Cardiac muscle cell (in vitro differentiated cells and primary cell): ENCODE results near the gene EFCAB7. TPM values are rescaled to one million over a fixed set of nuclear protein-coding genes. Genes with fewer than 3 reads are reported as not detected.
A peak's percentile ranks its signal among the peaks of the same experiment; 100 is the strongest.
"Not testable (repeated sequence)": the region's sequence is repeated elsewhere in the genome, so short reads cannot be mapped to it uniquely, and the experiment has no call there.

Source experiments
- DNase-seq, 2 donors: peaks; one replicate each; pipeline versions ENCODE4 v3.0.0 to v3.0.0-alpha.2; 2010 to 2017; ENCODE audit warnings: low read depth in 1 of 2, low spot score in 1 of 2
- H3K27ac ChIP-seq: fragments of 200-600 bp; sonication (generic); 2 replicates; pipeline ENCODE4 v1.5.1; 2016
- H3K27me3 ChIP-seq: fragments of 200-600 bp; sonication (generic); 2 replicates; pipeline ENCODE4 v1.6.0; 2016; ENCODE audit warnings: control low read depth
- H3K36me3 ChIP-seq: fragments of 200-600 bp; sonication (generic); 2 replicates; pipeline ENCODE4 v1.5.1; 2016; ENCODE audit warnings: control low read depth
- H3K4me1 ChIP-seq: fragments of 200-600 bp; sonication (generic); 2 replicates; pipeline ENCODE4 v1.8.1; 2017; ENCODE audit warnings: low read depth, mild to moderate bottlenecking, mixed run types
- H3K4me3 ChIP-seq: fragments of 200-600 bp; sonication (generic); 2 replicates; pipeline ENCODE4 v1.5.1; 2016; ENCODE audit warnings: mild to moderate bottlenecking
- H3K9me3 ChIP-seq: fragments of 200-600 bp; sonication (generic); 2 replicates; pipeline ENCODE4 v1.5.1; 2017; ENCODE audit warnings: low read depth, mild to moderate bottlenecking, control low read depth
- polyA plus RNA-seq: library from polyadenylated mRNA; unstranded; fragments of >200 nt; fragmentation: Nextera tagmentation; extraction: Ambion mirVana; gene quantifications from 2 replicates; pipeline ENCODE4 v1.2.1, GENCODE V29; 2016
- total RNA-seq: library from RNA; depleted of rRNA; stranded (reverse); fragments of >200 nt; gene quantifications from 2 replicates; pipeline ENCODE4 v1.2.3, GENCODE V29; 2016
- TF ChIP-seq, protein P1 (sequence below): IDR thresholded peaks from 2 replicates; pipeline ENCODE4 v1.5.1; 2012; ENCODE audit warnings: low read depth, mild to moderate bottlenecking, low read length

Gene EFCAB7
- total and polyA plus RNA-seq, 2 experiments from 2014 or later = 6.8 to 12.5 TPM

DNA sequence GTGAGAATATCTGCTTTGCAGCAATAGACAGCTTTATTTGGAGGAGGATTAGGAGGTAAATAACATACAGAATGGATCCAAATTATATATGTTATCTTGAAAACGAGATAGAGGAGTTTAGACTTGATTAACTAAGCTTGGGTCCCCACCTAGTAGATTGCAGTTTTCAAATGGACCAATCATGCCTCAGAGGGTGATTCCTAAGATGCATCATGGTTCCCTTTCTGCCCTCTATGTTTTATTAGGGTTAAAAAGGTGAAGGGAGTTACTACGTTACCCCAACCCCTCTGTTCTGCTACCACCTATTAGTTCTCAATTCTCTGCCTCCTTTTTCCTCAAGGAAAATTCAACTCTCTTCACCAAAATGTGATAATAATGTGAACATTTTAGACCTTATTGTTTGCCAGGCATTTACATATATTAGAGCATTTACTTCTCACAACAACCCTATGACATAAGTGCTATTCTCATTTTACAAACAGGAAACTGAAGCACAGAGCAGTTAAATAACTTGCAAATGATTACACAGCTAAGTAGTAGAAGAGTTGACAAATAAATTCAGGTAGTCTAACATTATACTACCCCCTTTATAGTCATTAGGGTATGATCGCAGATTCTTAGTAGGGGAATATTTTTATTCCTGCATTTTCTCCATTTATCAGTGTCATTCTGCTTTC, 46.5 kb downstream of the EFCAB7 start:
- H3K27me3 ChIP-seq = no peaks in the 10 kb centered on the region
- no peak overlapping the region for H3K27ac ChIP-seq
- H3K4me3 ChIP-seq = no peak overlapping the region
- TF ChIP-seq, protein P1, sequence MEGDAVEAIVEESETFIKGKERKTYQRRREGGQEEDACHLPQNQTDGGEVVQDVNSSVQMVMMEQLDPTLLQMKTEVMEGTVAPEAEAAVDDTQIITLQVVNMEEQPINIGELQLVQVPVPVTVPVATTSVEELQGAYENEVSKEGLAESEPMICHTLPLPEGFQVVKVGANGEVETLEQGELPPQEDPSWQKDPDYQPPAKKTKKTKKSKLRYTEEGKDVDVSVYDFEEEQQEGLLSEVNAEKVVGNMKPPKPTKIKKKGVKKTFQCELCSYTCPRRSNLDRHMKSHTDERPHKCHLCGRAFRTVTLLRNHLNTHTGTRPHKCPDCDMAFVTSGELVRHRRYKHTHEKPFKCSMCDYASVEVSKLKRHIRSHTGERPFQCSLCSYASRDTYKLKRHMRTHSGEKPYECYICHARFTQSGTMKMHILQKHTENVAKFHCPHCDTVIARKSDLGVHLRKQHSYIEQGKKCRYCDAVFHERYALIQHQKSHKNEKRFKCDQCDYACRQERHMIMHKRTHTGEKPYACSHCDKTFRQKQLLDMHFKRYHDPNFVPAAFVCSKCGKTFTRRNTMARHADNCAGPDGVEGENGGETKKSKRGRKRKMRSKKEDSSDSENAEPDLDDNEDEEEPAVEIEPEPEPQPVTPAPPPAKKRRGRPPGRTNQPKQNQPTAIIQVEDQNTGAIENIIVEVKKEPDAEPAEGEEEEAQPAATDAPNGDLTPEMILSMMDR = no peak
- no peaks in the 10 kb centered on the region for H3K36me3 ChIP-seq
- H3K9me3 ChIP-seq = no peaks in the 10 kb centered on the region
- peaks cover 9% of the 10 kb centered on the region for H3K4me1 ChIP-seq
- DNase-seq = no peak

DNA sequence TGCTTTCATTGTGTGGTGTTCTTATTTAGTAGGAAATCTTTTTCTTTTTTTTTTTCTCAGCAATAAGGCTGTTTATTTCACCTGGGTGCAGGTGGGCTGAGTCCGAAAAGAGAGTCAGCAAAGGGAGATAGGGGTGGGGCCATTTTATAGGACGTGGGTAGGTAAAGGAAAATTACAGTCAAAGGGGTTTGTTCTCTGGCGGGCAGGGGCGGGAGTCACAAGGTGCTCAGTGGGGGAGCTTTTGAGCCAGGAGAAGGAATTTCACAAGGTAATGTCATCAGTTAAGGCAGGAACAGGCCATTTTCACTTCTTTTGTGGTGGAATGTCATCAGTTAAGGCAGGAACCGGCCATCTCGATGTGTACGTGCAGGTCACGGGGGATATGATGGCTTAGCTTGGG, 49.4 kb downstream of the EFCAB7 start:
- H3K27ac ChIP-seq, H3K27me3 ChIP-seq, H3K9me3 ChIP-seq, DNase-seq, H3K4me1 ChIP-seq, H3K36me3 ChIP-seq, H3K4me3 ChIP-seq: not testable (repeated sequence)

DNA sequence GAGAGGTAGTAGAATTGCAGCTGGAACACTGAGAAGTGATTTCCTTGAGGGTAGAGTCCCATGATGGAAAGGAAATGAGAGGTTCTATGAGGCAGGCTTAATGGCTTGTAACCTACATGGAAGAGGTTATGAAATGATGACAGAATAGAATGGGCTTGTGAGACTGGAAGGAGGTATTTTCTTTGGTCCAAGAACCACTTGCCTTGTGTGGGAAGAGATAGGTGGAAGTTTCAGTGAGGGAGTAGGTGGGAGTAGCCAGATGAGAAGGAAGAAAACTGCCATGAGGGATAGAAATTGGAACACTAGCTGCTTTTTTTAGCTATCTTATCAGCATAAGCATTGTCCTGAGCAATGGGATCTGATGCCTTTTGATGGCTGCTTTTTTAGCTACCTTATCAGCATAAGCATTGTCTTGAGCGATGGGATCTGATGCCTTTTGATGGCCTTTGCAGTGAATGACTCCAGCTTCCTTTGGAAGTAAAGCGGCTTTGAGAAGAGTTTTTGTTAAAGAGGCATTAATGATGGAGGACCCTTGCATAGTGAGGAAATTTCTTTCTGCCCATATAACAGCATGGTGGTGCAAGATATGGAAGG, 51.0 kb downstream of the EFCAB7 start:
- not testable (repeated sequence) for H3K4me1 ChIP-seq, H3K27me3 ChIP-seq, DNase-seq, H3K9me3 ChIP-seq, H3K4me3 ChIP-seq, H3K36me3 ChIP-seq
- peak overlapping the region; percentile 45 for H3K27ac ChIP-seq

DNA sequence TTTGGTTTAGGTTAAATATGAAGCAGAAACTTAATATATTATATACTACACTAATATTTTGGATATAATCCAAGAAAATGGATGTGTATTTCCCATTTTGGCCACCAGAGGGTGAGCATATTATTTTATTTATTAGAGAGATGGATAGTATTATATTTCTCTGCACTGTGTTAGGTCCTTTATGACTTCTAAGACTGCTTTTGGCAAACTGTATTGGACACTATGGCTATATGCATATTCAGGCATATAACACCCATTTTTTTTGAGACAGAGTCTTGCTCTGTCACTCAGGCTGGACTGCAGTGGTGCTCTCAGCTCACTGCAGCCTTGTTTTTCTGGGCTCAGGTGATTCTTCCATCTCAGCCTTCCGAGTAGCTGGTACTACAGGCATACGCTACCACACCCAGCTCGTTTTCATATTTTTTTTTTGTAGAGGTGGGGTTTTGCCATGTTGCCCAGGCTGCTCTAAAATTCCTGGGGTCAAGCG, 52.1 kb downstream of the EFCAB7 start:
- Histone ChIP-seq H3K9me3 (no peaks in the 10 kb centered on the region), H3K36me3 (no peaks in the 10 kb centered on the region), H3K27me3 (no peaks in the 10 kb centered on the region), H3K4me1 (peaks cover 9% of the 10 kb centered on the region), H3K4me3 (no peak overlapping the region), H3K27ac (no peak overlapping the region)
- DNase-seq = peak; percentile 30 to 49
- TF ChIP-seq, protein P1 = peak; percentile 61

DNA sequence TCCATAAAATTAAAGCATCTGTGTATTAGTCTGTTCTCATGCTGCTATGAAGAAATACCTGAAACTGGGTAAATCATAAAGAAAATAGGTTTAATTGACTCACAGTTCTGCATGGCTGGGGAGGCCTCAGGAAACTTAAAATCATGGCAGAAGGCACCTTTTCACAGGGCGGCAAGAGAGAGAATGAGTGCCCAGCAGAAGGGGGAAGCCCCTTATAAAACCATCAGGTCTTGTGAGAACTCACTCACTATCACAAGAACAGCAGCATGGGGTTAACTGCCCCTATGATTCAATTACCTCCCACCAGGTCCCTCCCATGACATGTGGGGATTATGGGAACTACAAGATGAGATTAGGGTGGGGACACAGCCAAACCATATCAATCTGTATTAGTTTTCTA, 63.0 kb downstream of the EFCAB7 start:
- H3K27ac ChIP-seq, H3K36me3 ChIP-seq, H3K9me3 ChIP-seq, DNase-seq, H3K27me3 ChIP-seq, H3K4me3 ChIP-seq: not testable (repeated sequence)
- H3K4me1 ChIP-seq = peaks cover 12% of the 10 kb centered on the region

DNA sequence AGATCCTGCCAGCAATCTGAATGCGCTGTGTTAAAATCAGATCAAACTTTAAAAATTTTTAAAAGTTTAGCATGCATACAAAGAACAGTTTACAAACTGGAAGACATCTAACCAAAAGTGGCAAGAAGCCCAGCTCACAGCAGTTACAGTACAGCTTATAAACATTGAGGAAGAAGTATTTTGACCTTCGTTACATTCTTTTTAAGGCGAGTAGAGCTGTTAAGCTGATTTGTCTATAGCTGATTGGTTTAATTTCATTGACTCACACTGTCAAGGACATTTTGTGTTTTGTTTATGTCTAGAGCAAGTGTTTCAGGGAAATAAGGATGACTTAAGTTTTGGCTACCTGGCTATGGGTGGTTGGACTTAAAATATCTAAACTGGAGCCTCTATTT, 66.8 kb downstream of the EFCAB7 start:
- peak overlapping the region; percentile 52 for H3K27ac ChIP-seq
- DNase-seq = peak in 1 of 2 donors; percentile 9
- no peaks in the 10 kb centered on the region for H3K27me3 ChIP-seq
- no peaks in the 10 kb centered on the region for H3K9me3 ChIP-seq
- TF ChIP-seq, protein P1 = no peak
- H3K4me1 ChIP-seq = peaks cover 15% of the 10 kb centered on the region
- peaks cover 1% of the 10 kb centered on the region for H3K36me3 ChIP-seq
- no peak overlapping the region for H3K4me3 ChIP-seq

DNA sequence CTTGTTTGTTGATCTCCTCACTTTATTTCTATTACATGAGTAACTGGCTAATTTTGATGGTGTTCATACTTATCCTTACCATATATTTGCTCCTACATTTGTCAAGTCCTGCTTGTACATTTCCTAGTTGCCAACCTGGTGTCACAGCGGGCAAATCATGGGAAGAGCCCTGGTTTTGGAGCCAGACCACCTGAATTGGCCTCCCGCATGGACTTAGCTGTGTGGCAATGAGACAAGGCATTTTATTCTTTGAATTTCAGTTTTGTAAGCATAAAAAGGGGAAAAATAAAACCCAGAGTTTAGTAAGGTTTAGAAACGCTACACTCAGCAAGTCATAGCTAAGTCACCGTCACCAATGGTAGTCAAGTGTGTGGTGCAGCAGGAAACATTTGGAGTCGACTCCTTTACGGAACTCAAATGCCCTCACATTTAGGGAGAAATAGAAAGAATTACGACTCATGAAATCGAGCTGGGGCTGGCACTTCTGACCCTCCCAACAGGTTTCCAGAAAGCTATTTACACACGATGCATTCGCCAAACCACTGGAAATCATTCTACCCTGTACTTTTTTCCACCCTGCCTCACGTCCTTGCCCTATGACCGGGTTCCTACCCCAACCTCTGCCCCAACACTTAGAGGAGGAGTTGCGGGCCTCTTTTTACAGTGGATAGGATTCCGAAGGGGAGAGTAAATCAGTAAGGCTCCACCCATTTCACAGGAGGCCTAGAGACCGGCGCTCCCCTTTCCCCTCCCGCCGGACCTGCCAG, 69.4 kb downstream of the EFCAB7 start:
- Histone ChIP-seq H3K27ac (peak overlapping the region; percentile 87), H3K4me3 (peak overlapping the region; percentile 63), H3K9me3 (no peaks in the 10 kb centered on the region), H3K27me3 (no peaks in the 10 kb centered on the region), H3K36me3 (peaks cover 6% of the 10 kb centered on the region), H3K4me1 (peaks cover 19% of the 10 kb centered on the region)
- DNase-seq = no peak
- TF ChIP-seq, protein P1 = no peak
